Osteocyte (in vitro differentiated cells): ENCODE measurements around the gene NR2C2. TPM values are rescaled to one million over a fixed set of nuclear protein-coding genes. Genes with fewer than 3 reads are reported as not detected.
"Not testable (repeated sequence)": the region's sequence is repeated elsewhere in the genome, so short reads cannot be mapped to it uniquely, and the experiment has no call there.

Experiments used
- DNase-seq: peaks from one replicate; pipeline ENCODE4 v3.0.0; 2021; ENCODE audit warnings: mixed read lengths; ENCODE audit not compliant: unreplicated experiment; ENCODE audit errors: extremely low spot score
- H3K27ac Mint-ChIP-seq: one replicate; pipeline ENCODE4 v1.8.0; 2021; ENCODE audit warnings: mild to moderate bottlenecking, mixed read lengths; ENCODE audit not compliant: unreplicated experiment
- H3K27me3 Mint-ChIP-seq: one replicate; pipeline ENCODE4 v1.8.0; 2021; ENCODE audit warnings: mixed read lengths; ENCODE audit not compliant: unreplicated experiment
- H3K36me3 Mint-ChIP-seq: one replicate; pipeline ENCODE4 v1.8.0; 2021; ENCODE audit warnings: mixed read lengths; ENCODE audit not compliant: unreplicated experiment
- H3K4me1 Mint-ChIP-seq: one replicate; pipeline ENCODE4 v1.8.0; 2021; ENCODE audit warnings: mixed read lengths; ENCODE audit not compliant: unreplicated experiment
- H3K4me3 Mint-ChIP-seq: one replicate; pipeline ENCODE4 v1.8.0; 2021; ENCODE audit warnings: mild to moderate bottlenecking, moderate library complexity, mixed read lengths; ENCODE audit not compliant: unreplicated experiment
- H3K9me3 Mint-ChIP-seq: one replicate; pipeline ENCODE4 v1.8.0; 2021; ENCODE audit warnings: mixed read lengths; ENCODE audit not compliant: unreplicated experiment
- total RNA-seq: library from RNA; stranded (reverse); gene quantifications from 2 replicates; pipeline ENCODE4 v1.2.1, GENCODE V29; 2021
- TF ChIP-seq, protein P1 (sequence below): fragments of 200-600 bp; sonication (generic); IDR thresholded peaks from 2 replicates; pipeline ENCODE4 v1.5.0; 2021; ENCODE audit warnings: antibody characterized with exemption, mild to moderate bottlenecking, moderate library complexity

Gene NR2C2
- total RNA-seq, 1 donor from 2014 or later, result 48.3 TPM

DNA sequence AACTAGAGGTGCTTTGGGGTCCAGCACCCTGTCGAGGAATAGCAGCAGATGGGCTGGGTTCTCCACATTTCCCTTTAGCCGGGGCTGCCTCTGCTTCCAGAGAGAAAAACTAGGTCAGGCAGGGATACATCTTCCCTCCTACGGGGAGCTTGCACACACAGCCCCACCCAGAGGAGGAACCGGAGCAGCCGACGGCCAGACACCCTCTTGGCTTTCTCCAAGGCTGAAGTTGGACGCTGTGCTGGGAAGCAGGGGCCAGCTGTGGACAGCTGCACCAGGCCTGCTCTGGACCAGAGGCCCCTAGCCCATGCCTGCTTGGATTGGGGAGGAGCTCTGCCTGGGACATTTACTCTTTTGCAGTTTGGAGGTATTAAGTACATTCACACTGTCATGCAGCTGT, 44.7 kb upstream of the NR2C2 start:
- DNase-seq, result no peak
- TF ChIP-seq, protein P1, sequence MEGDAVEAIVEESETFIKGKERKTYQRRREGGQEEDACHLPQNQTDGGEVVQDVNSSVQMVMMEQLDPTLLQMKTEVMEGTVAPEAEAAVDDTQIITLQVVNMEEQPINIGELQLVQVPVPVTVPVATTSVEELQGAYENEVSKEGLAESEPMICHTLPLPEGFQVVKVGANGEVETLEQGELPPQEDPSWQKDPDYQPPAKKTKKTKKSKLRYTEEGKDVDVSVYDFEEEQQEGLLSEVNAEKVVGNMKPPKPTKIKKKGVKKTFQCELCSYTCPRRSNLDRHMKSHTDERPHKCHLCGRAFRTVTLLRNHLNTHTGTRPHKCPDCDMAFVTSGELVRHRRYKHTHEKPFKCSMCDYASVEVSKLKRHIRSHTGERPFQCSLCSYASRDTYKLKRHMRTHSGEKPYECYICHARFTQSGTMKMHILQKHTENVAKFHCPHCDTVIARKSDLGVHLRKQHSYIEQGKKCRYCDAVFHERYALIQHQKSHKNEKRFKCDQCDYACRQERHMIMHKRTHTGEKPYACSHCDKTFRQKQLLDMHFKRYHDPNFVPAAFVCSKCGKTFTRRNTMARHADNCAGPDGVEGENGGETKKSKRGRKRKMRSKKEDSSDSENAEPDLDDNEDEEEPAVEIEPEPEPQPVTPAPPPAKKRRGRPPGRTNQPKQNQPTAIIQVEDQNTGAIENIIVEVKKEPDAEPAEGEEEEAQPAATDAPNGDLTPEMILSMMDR, result no peak
- Mint-ChIP-seq H3K4me3 (no peak overlapping the region), H3K36me3 (no peaks in the 10 kb centered on the region), H3K27me3 (no peaks in the 10 kb centered on the region), H3K27ac (no peak overlapping the region), H3K4me1 (no peaks in the 10 kb centered on the region), H3K9me3 (peaks cover 8% of the 10 kb centered on the region)

DNA sequence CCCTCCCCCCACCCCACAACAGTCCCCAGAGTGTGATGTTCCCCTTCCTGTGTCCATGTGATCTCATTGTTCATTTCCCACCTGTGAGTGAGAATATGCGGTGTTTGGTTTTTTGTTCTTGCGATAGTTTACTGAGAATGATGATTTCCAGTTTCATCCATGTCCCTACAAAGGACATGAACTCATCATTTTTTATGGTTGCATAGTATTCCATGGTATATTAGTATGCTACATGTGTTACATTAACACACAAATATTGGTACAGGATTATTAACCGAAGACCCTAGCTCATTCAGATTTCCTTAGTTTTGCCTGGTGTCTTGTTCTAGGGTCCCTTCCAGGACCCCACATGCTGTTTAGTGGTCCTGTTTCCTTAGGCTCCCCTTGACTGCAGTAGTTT, 43.9 kb upstream of the NR2C2 start:
- H3K4me3 Mint-ChIP-seq, H3K27ac Mint-ChIP-seq, DNase-seq, H3K36me3 Mint-ChIP-seq, H3K9me3 Mint-ChIP-seq, H3K27me3 Mint-ChIP-seq, H3K4me1 Mint-ChIP-seq: not testable (repeated sequence)

DNA sequence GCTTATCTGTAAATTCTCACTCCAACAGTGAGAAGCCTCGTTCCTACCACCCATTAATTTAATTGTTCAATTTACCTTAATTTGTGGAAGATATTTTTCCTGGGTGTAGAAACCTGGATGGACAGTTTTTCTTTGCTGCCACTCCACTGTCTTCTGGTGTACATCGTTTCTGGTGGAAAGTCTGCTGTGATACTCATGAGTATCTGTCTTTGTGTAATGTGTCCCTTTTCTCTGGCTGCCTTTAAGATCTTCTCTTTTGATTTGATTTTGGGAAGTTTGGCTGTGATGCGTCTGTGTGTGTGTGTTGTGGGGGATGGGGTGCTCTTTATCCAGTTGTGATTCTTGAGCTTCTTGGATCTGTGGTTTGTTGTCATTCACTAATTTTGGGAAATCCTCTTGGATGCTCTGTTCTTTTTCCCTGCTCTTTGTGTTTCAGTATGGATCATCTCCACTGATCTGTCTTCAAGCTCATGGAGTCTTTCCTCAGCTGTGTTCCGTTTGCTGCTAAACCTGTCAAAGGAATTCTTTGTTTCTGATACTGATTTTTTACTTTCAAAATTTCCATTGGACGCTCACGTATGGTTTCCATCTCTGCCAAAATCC, 42.2 kb upstream of the NR2C2 start:
- Mint-ChIP-seq H3K4me1 (no peaks in the 10 kb centered on the region), H3K27me3 (peaks cover 1% of the 10 kb centered on the region), H3K9me3 (peaks cover 8% of the 10 kb centered on the region), H3K4me3 (no peak overlapping the region), H3K27ac (no peak overlapping the region), H3K36me3 (no peaks in the 10 kb centered on the region)
- TF ChIP-seq, protein P1, result no peak
- DNase-seq, result no peak

DNA sequence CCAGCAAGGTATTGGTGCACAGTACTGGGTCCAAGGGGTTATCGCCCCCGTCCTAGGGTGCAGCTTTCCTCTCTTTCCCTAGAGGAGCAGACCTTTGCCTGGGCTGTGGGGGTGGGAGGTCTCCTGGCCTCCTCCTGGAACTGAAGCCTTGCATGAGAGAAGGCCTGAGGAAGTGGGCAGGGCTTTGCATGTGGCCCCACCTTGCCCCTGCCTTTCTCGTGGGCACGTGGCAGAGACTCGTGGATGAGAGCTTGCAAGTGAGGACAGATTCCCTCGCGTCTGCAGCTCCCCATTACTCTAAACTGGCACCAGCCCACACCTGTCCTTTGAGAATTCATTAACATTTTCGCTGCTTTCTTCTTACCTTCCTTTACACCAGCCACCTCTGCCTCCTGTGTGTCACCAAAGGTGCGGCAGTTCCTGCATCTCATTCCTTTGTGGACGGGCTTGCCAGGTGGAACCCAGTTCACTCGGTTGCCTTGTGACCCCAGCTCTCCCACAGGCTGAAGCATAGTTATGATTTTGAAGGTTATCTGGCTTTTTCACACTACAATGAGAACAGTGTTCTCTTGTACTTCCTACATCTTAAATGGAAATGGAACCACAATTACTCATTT, 40.9 kb upstream of the NR2C2 start:
- no peak for DNase-seq
- H3K4me3 Mint-ChIP-seq, result no peak overlapping the region
- TF ChIP-seq, protein P1, result no peak
- peaks cover 8% of the 10 kb centered on the region for H3K9me3 Mint-ChIP-seq
- no peaks in the 10 kb centered on the region for H3K36me3 Mint-ChIP-seq
- no peaks in the 10 kb centered on the region for H3K4me1 Mint-ChIP-seq
- no peak overlapping the region for H3K27ac Mint-ChIP-seq
- peaks cover 6% of the 10 kb centered on the region for H3K27me3 Mint-ChIP-seq

DNA sequence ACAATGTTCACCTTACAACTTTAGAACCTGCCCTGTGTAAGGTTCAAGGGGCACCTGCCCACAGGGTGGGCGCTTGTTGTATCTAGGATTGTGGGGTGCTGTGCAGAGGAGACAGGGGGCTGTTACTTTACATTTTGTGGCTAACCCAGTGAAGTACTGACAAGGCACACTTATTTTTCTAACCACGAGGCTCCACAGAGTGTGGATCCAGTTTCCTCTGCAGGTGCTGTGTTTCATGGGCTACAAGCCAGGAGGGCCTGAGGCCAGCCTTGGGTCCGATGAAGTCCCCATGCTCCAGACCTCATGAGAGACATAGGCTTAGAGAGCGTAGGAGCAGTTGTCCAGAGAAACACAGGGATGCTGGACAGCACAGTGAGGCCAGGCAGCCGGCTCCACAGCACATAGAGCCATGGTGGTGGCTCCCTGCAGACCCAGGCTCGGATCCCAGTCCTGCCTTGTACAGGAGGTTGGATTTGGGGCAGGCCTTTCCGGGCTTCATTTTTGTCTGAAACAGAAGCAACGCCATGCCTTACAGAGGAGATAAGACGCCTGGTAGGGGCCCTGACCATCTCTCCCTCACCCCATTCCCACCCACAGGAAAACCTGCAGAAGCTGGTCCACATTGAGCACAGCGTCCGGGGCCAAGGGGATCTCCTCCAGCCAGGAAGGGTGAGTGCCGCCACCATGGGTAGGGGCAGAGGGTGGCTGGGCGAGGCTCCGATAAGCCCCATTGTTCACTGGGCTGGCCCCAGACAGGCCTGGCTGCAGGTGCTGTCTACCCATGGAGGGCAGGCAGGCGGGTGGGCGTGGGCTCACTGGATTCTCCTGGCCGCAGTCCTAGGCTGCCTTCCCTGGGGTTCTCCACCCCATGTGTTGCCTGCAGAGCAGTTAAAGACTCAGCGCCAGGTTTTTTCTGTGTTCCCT, 40.1 kb upstream of the NR2C2 start:
- Mint-ChIP-seq H3K4me3 (no peak overlapping the region), H3K4me1 (no peaks in the 10 kb centered on the region), H3K9me3 (peaks cover 8% of the 10 kb centered on the region), H3K36me3 (no peaks in the 10 kb centered on the region), H3K27ac (no peak overlapping the region), H3K27me3 (peaks cover 10% of the 10 kb centered on the region)
- TF ChIP-seq, protein P1, result no peak
- no peak for DNase-seq
